GM10847 (cell line): ENCODE measurements around the gene LYVE1.

Source experiments
- POLR2A ChIP-seq: IDR thresholded peaks from 2 replicates; pipeline ENCODE4 v1.6.1; 2011; ENCODE audit not compliant: insufficient read length; ENCODE audit errors: extremely low read depth

LYVE1 gene

GRCh38 chr11:10573028-10573427, 4.6 kb upstream of the LYVE1 start:
- no peak for TF ChIP-seq POLR2A

- TF ChIP-seq POLR2A: no peak
Observed at GRCh38 chr11:10572533-10572932, 4.1 kb upstream of the LYVE1 start.

DNA sequence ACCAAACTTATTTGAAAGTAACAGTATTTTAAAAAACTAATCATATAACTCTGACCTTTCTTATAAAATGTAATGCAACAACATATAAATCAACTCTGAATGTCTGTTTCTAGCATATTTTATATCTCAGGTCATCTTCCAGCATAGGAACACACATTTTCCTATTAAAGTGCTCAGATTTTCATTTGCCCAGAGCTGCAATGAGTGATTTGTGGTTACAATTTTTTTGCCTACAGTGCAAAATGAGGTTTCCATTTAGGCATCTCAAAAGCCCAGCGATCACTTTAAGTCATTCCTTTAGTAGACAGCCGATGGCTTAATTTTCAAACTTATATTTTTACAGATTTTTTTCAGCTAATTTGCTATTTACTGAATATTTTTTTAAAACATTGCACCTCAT, 1.0 kb downstream of the LYVE1 start:
- TF ChIP-seq POLR2A: no peak

DNA sequence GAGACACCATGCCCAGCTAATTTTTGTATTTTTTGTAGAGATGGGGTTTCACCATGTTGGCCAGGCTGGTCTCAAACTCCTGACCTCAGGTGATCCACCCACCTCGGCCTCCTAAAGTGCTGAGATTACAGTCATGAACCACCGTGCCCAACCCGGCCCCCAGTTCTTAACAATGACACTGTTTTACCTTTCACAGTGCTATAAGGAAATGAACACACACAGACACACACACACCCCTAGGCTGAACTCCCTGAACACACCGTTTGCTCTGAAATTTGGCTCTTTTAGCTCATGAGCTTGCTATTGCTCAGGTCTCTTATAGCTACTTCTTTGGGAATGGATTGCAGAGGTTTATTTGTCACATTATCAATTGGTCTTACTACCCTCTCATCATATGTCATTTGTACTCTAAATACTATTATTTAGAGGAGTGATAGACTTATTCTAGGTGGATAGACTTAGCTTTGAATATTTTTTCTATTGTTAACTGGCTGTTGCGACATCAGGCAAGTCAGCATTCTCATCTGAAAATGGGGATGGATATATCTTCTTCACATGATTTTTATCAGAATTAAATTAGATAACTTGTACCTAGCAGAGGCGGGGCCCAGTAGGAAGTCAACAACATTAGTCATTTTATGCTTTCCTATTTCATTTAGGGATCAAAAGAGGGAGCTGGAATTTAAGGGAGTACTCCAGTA, 2.1 kb downstream of the LYVE1 start:
- no peak for TF ChIP-seq POLR2A

GRCh38 chr11:10565493-10565892, 3.0 kb downstream of the LYVE1 start:
- TF ChIP-seq POLR2A: no peak

- TF ChIP-seq POLR2A: no peak
Observed at GRCh38 chr11:10564696-10565318, 3.7 kb downstream of the LYVE1 start.

DNA sequence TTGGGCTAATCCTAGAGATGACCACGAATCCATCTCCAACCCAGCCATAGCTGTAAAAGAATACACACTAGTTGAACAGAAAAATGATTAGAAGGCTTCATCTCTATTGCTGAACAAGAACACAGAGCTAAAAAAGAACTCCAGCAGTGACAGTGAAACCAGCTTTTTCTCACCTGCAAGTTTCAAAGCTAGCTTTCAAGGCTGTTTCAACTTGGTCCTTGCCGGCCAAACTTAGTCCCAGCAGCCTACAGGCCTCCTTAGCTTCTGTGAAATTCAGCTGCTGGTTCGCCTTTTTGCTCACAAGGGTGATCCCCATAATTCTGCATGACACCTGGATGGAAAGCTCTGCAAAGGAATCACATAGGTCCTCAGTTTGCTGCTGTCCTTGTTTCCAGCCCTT, 4.4 kb downstream of the LYVE1 start:
- TF ChIP-seq POLR2A: no peak

DNA sequence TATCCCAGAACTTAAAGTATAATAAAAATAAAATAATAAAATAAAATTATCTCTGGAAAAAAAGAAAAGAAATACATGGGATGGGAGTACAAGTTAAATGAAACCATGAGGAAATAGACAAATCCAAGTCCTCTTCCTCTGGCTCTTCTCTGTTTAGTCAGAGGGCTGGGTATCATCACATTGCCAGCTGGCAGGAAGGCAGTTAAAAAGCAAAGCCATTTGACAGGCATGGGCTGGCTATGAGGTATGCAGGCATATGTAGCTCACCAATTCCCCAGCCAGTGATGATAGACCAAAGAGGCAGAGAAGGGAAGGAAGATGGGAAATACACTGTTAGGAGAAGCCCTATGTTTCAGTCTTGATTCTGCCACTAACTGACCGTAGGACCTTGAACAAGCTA, 6.5 kb downstream of the LYVE1 start:
- no peak for TF ChIP-seq POLR2A

GRCh38 chr11:10561043-10561818, 7.2 kb downstream of the LYVE1 start:
- no peak for TF ChIP-seq POLR2A

DNA sequence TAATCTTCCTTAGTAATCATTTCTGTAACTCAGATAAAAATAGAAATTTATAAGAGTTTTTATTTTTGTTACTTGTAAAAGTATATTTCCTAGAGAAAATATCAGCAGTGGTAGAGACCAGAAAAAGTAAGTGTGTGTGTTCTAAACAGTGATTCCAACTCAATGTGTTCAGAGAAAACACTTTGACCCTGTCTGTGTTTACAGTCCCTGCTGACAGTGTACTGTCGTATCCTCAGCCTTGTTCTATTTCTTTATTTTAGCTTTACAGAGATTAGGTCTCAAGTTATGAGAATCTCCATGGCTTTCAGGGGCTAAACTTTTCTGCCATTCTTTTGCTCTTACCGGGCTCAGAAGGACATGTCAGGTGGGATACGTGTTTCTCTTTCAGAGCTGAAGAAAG, 10.2 kb downstream of the LYVE1 start:
- no peak for TF ChIP-seq POLR2A

- no peak for TF ChIP-seq POLR2A
Observed at GRCh38 chr11:10556590-10556989, 11.9 kb downstream of the LYVE1 start.

GRCh38 chr11:10551845-10552352, 16.6 kb downstream of the LYVE1 start:
- no peak for TF ChIP-seq POLR2A

- no peak for TF ChIP-seq POLR2A
Observed at GRCh38 chr11:10551290-10551592, 17.2 kb downstream of the LYVE1 start.

GRCh38 chr11:10550503-10551289, 17.8 kb downstream of the LYVE1 start:
- TF ChIP-seq POLR2A: no peak
